ENCODE results near the gene MSGN1. TPM values are rescaled to one million over a fixed set of nuclear protein-coding genes. Genes with fewer than 3 reads are reported as not detected.

Gene MSGN1
- total RNA-seq, 2 experiments from 2014 or later = not detected

- DNase-seq (ENCODE audit: low spot score) = no peak
- POLR2A ChIA-PET = interaction anchor here (0.5 to 1.5 kb wide), 6 partner anchors 14 to 574 kb away, joined by 3 to 5 read pairs (median 4); partner anchors contain the start of genes GEN1 and SMC6
- Histone ChIP-seq H3K36me3 (ENCODE audit: insufficient read depth, low read length) (no peaks in the 10 kb centered on the region), H3K27ac (ENCODE audit: low read depth, low read length, poor library complexity, severe bottlenecking) (no peak overlapping the region), H3K9me2 (ENCODE audit: insufficient read depth, low read length) (no peaks in the 10 kb centered on the region), H2AFZ (ENCODE audit: low read length) (no peak overlapping the region), H3K4me3 (ENCODE audit: low read depth, low read length, poor library complexity, severe bottlenecking) (no peak overlapping the region), H3K4me1 (ENCODE audit: insufficient read depth, low read length, poor library complexity, severe bottlenecking) (peaks cover 3% of the 10 kb centered on the region), H3K79me2 (ENCODE audit: insufficient read depth, low read depth, low read length) (no peaks in the 10 kb centered on the region), H4K20me1 (ENCODE audit: insufficient read depth, low read length) (no peaks in the 10 kb centered on the region), H3K9me3 (ENCODE audit: low read length) (no peaks in the 10 kb centered on the region), H3K4me2 (ENCODE audit: low read length) (no peak overlapping the region)
- CTCF ChIA-PET (ENCODE audit: unreplicated experiment) = interaction anchor here (1.2 kb wide), 1 partner anchor 16 kb away, joined by 3 read pairs; no protein-coding TSS in a partner anchor
- TF ChIP-seq EZH2phosphoT487 (IDR thresholded peaks at IDR 0.05; ENCODE audit: borderline replicate concordance, low read depth, low read length) = no peak
- TF ChIP-seq, protein P1, sequence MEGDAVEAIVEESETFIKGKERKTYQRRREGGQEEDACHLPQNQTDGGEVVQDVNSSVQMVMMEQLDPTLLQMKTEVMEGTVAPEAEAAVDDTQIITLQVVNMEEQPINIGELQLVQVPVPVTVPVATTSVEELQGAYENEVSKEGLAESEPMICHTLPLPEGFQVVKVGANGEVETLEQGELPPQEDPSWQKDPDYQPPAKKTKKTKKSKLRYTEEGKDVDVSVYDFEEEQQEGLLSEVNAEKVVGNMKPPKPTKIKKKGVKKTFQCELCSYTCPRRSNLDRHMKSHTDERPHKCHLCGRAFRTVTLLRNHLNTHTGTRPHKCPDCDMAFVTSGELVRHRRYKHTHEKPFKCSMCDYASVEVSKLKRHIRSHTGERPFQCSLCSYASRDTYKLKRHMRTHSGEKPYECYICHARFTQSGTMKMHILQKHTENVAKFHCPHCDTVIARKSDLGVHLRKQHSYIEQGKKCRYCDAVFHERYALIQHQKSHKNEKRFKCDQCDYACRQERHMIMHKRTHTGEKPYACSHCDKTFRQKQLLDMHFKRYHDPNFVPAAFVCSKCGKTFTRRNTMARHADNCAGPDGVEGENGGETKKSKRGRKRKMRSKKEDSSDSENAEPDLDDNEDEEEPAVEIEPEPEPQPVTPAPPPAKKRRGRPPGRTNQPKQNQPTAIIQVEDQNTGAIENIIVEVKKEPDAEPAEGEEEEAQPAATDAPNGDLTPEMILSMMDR (conservative IDR thresholded peaks at IDR 0.05; ENCODE audit: low read length) = no peak
- BruUV-seq (replicated peaks) = no TSS peak
- intact Hi-C loops (cut with micrococcal nuclease; ENCODE audit: unreplicated experiment) = no loop called here
Measured at GRCh38 chr2:17795309-17795708, 21.0 kb upstream of the MSGN1 start.

DNA sequence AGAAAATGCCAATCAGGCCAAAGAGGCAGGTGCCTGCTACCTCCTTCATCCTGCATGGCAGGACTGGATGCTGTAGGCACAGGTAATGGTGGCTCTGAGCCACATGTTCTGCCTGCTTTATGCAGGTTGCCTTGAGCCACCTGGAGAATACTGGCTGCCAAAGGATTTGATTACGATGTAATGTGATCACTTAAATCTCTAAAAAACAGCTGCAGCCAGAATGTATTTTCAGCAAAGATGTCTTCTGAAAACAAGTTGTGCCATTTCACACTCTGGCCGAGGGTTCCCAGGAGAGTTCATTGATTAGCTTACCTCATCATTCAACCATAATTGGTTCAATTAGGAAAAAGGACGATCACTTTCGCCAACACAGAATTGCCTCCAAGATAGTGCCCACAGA, 17.9 kb upstream of the MSGN1 start:
- CTCF ChIA-PET (ENCODE audit: unreplicated experiment) = no interaction called here
- no TSS peak for BruUV-seq (replicated peaks)

More for the DNA sequence above, 17.9 kb upstream of the MSGN1 start:
- DNase-seq (ENCODE audit: low spot score) = no peak
- no peaks in the 10 kb centered on the region for H4K20me1 ChIP-seq (ENCODE audit: insufficient read depth, low read length)
- peaks cover 14% of the 10 kb centered on the region for H3K4me1 ChIP-seq (ENCODE audit: insufficient read depth, low read length, poor library complexity, severe bottlenecking)
- H3K9me2 ChIP-seq (ENCODE audit: insufficient read depth, low read length) = no peaks in the 10 kb centered on the region
- POLR2A ChIA-PET = interaction anchor here (0.7 to 1.1 kb wide), 2 partner anchors 9 to 13 kb away, joined by 3 read pairs; no protein-coding TSS in a partner anchor
- no peaks in the 10 kb centered on the region for H3K79me2 ChIP-seq (ENCODE audit: insufficient read depth, low read depth, low read length)
- H3K27ac ChIP-seq (ENCODE audit: low read depth, low read length, poor library complexity, severe bottlenecking) = no peak overlapping the region
- TF ChIP-seq EZH2phosphoT487 (IDR thresholded peaks at IDR 0.05; ENCODE audit: borderline replicate concordance, low read depth, low read length) = no peak
- TF ChIP-seq, protein P1 (conservative IDR thresholded peaks at IDR 0.05; ENCODE audit: low read length) = no peak
- no peaks in the 10 kb centered on the region for H3K9me3 ChIP-seq (ENCODE audit: low read length)
- no peak overlapping the region for H3K4me2 ChIP-seq (ENCODE audit: low read length)
- H3K4me3 ChIP-seq (ENCODE audit: low read depth, low read length, poor library complexity, severe bottlenecking) = no peak overlapping the region
- H2AFZ ChIP-seq (ENCODE audit: low read length) = no peak overlapping the region
- intact Hi-C loops (cut with micrococcal nuclease; ENCODE audit: unreplicated experiment) = no loop called here
- no peaks in the 10 kb centered on the region for H3K36me3 ChIP-seq (ENCODE audit: insufficient read depth, low read length)

Data from OCI-LY7 (cell line).